Measurements from ENCODE around the gene C2CD4A. TPM values are rescaled to one million over a fixed set of nuclear protein-coding genes. Genes with fewer than 3 reads are reported as not detected.

C2CD4A gene
- total RNA-seq, 4 donors from 2014 or later, result 0.33 TPM; not detected in 3

- Histone ChIP-seq H3K9me3 (no peaks in the 10 kb centered on the region), H3K4me1 (no peaks in the 10 kb centered on the region), H3K4me3 (no peak overlapping the region), H3K27ac (replicated peaks in 1 of 4) (no peak overlapping the region), H3K36me3 (peaks cover 0 to 33% (median 12%) of the 10 kb centered on the region in 4 donors), H3K27me3 (no peaks in the 10 kb centered on the region)
- TF ChIP-seq POLR2AphosphoS5 (IDR thresholded peaks at IDR 0.05), result no peak
- TF ChIP-seq EP300 (IDR thresholded peaks at IDR 0.05), result no peak
- TF ChIP-seq POLR2A (IDR thresholded peaks at IDR 0.05; ENCODE audit: low read depth), result no peak
- no peak for TF ChIP-seq CTCF (IDR thresholded peaks at IDR 0.05)
- intact Hi-C loops (cut with DNase I), result no loop called here
- 90% methylated on average over 3 of the region's 3 CpGs for WGBS
- DNase-seq (ENCODE audit: extremely low spot score), result no peak
Measured at GRCh38 chr15:62027263-62027565, 39.6 kb upstream of the C2CD4A start.

DNA sequence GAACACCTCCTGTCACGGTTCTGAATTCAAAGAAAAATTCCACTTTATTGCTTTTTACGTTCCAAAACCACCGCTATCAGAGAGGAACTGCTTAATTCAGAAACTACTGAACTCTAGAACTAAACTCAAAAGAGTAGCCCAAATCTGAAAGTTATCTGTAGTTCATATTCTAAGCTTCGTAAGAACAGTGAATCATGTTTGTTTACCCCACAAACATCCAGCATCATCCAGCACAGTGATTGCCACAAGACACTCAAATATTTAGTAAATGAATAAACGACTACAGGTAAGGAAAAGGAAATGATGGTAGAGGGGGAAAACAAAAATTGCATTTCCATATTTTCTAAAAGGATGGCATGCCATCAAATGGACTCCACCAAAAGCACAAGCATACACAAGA lies 38.9 kb upstream of the C2CD4A start:
- peaks cover 0 to 29% (median 12%) of the 10 kb centered on the region in 4 donors for H3K36me3 ChIP-seq
- no peak overlapping the region for H3K27ac ChIP-seq (replicated peaks in 1 of 4)
- DNase-seq (ENCODE audit: extremely low spot score), result no peak
- no peaks in the 10 kb centered on the region for H3K27me3 ChIP-seq
- no peaks in the 10 kb centered on the region for H3K4me1 ChIP-seq
- H3K9me3 ChIP-seq, result no peaks in the 10 kb centered on the region
- 86% methylated on average over 5 of the region's 5 CpGs for WGBS
- TF ChIP-seq POLR2A (IDR thresholded peaks at IDR 0.05; ENCODE audit: low read depth) (no peak), EP300 (IDR thresholded peaks at IDR 0.05) (no peak), CTCF (IDR thresholded peaks at IDR 0.05) (no peak), POLR2AphosphoS5 (IDR thresholded peaks at IDR 0.05) (no peak)
- no peak overlapping the region for H3K4me3 ChIP-seq
- intact Hi-C loops (cut with DNase I), result no loop called here

DNA sequence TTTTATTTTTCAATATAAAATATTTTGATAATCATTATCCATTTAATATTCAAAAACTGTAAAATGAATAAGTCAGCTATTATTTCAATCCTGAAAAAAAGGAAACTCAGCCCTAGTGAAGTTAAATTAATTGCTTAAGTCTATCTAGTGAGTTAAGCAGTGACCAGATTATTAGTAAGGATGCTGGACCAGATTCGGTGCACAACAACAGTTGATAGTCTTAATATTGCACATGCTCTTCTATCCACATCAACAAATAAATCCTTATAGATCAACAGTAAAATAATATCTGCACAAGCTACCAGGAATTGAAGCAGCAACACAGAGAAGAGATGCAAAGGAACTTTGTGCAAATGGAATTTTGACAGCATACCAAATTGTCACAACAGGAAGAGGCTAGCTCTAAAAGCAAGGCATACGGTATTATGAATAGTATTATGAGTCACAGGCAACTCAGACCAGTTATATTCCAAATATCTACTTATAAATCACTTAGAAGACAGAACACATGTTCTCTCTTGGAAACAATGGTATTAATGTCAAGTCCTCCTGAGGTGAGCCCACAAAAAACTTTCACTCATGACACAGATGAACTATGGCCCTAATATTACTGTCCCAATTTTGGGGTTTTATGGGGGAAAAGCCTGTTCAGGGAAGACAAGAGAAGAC lies 31.4 kb upstream of the C2CD4A start:
- Histone ChIP-seq H3K4me3 (no peak overlapping the region), H3K27ac (replicated peaks in 1 of 4) (no peak overlapping the region), H3K27me3 (no peaks in the 10 kb centered on the region), H3K9me3 (no peaks in the 10 kb centered on the region), H3K36me3 (peaks cover 0 to 38% (median 15%) of the 10 kb centered on the region in 4 donors), H3K4me1 (peaks cover 7 to 10% (median 8%) of the 10 kb centered on the region in 4 donors)
- intact Hi-C loops (cut with DNase I), result no loop called here
- TF ChIP-seq EP300 (IDR thresholded peaks at IDR 0.05), result no peak
- TF ChIP-seq CTCF (IDR thresholded peaks at IDR 0.05), result no peak
- no peak for TF ChIP-seq POLR2AphosphoS5 (IDR thresholded peaks at IDR 0.05)
- TF ChIP-seq POLR2A (IDR thresholded peaks at IDR 0.05; ENCODE audit: low read depth), result no peak
- 53% methylated on average over 2 of the region's 2 CpGs for WGBS
- DNase-seq (ENCODE audit: extremely low spot score), result no peak

GRCh38 chr15:62046078-62046743 lies 20.6 kb upstream of the C2CD4A start:
- intact Hi-C loops (cut with DNase I), result no loop called here
- Histone ChIP-seq H3K36me3 (peaks cover 0 to 9% (median 7%) of the 10 kb centered on the region in 4 donors), H3K27ac (replicated peaks in 1 of 4) (no peak overlapping the region), H3K27me3 (no peaks in the 10 kb centered on the region), H3K4me3 (no peak overlapping the region), H3K9me3 (no peaks in the 10 kb centered on the region), H3K4me1 (peaks cover 0 to 13% (median 8%) of the 10 kb centered on the region in 4 donors)
- TF ChIP-seq CTCF (IDR thresholded peaks at IDR 0.05), result no peak
- no peak for TF ChIP-seq EP300 (IDR thresholded peaks at IDR 0.05)
- no peak for TF ChIP-seq POLR2A (IDR thresholded peaks at IDR 0.05; ENCODE audit: low read depth)
- no peak for TF ChIP-seq POLR2AphosphoS5 (IDR thresholded peaks at IDR 0.05)
- no peak for DNase-seq (ENCODE audit: extremely low spot score)
- WGBS, result 70% methylated on average over 5 of the region's 5 CpGs
